AML-193 (cell line): ENCODE results near the gene ETV4.
A peak's percentile ranks its signal among the peaks of the same experiment; 100 is the strongest.
"Not testable (repeated sequence)": the region's sequence is repeated elsewhere in the genome, so short reads cannot be mapped to it uniquely, and the experiment has no call there.

Experiments
- DNase-seq, 2 experiments: peaks; one replicate each; lab custom pipeline; 2025; lab: John Stamatoyannopoulos, UW

Gene ETV4

GRCh38 chr17:43515656-43516055 lies 30.5 kb downstream of the ETV4 start:
- no peak for DNase-seq

- DNase-seq, result not testable (repeated sequence)
These were observed 34.9 kb downstream of the ETV4 start for GRCh38 chr17:43511199-43511598.

GRCh38 chr17:43509440-43509839 lies 36.7 kb downstream of the ETV4 start:
- DNase-seq, result not testable (repeated sequence)

GRCh38 chr17:43490621-43491020 lies 55.5 kb downstream of the ETV4 start:
- no peak for DNase-seq

GRCh38 chr17:43483674-43484551 lies 62.2 kb downstream of the ETV4 start, which contains the start of gene DHX8:
Gene DHX8 (plus strand): TSS chr17:43483975. CDS start chr17:43484038, 63 bp downstream.
- DNase-seq, result peak; percentile 100

- no peak for DNase-seq
These were observed 63.8 kb downstream of the ETV4 start for GRCh38 chr17:43482103-43483012.

- no peak for DNase-seq
These were observed 66.2 kb downstream of the ETV4 start for GRCh38 chr17:43479948-43480347.
